ENCODE data around the gene MYL12A.

MYL12A gene

GRCh38 chr18:3251963-3252277 is 4.3 kb downstream of the MYL12A start:
- Histone ChIP-seq H3K27me3 (ENCODE audit: control insufficient read depth in 5 of 5, insufficient read depth in 4 of 5, low read length in 5 of 5) (no peaks in the 10 kb centered on the region), H3K9me3 (ENCODE audit: control insufficient read depth in 5 of 5, low read length in 5 of 5) (no peaks in the 10 kb centered on the region), H3K9ac (ENCODE audit: low read length in 5 of 5) (no peak overlapping the region), H3K27ac (ENCODE audit: low read depth, low read length) (peak overlapping the region; percentile 99), H3K36me3 (ENCODE audit: control insufficient read depth in 5 of 5, insufficient read depth in 5 of 5, low read length in 5 of 5) (peaks cover 31 to 40% (median 38%) of the 10 kb centered on the region in 5 donors), H3K4me1 (ENCODE audit: control insufficient read depth in 5 of 5, insufficient read depth in 5 of 5, low read length in 5 of 5) (peaks cover 4 to 52% (median 42%) of the 10 kb centered on the region in 5 donors), H3K4me3 (ENCODE audit: low read depth in 1 of 5, low read length in 5 of 5) (no peak overlapping the region)

DNA sequence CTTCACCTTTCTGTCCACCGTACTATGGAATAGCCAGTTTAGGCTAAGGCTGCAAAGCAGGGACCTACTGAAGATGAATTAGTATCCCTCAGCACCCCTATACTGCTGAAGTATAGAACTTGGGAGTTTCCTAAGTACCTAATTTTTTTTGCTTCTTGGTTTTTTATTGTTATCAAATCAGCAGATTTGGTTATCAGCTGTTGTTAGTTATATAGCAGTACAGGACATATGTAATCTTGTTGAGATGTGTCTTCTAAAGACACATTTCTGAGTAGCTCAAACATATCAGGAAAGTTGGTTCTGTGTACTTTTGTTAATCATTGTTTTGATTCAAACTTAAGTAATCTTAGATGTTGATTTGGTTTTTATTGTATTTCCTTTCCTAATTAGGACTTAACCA is 5.2 kb downstream of the MYL12A start:
- Histone ChIP-seq H3K9ac (ENCODE audit: low read length in 5 of 5) (peak overlapping the region in 1 of 5 donors; percentile 20), H3K27ac (ENCODE audit: low read depth, low read length) (peak overlapping the region; percentile 99), H3K9me3 (ENCODE audit: control insufficient read depth in 5 of 5, low read length in 5 of 5) (no peaks in the 10 kb centered on the region), H3K36me3 (ENCODE audit: control insufficient read depth in 5 of 5, insufficient read depth in 5 of 5, low read length in 5 of 5) (peaks cover 39 to 49% (median 47%) of the 10 kb centered on the region in 5 donors), H3K27me3 (ENCODE audit: control insufficient read depth in 5 of 5, insufficient read depth in 4 of 5, low read length in 5 of 5) (no peaks in the 10 kb centered on the region), H3K4me3 (ENCODE audit: low read depth in 1 of 5, low read length in 5 of 5) (no peak overlapping the region), H3K4me1 (ENCODE audit: control insufficient read depth in 5 of 5, insufficient read depth in 5 of 5, low read length in 5 of 5) (peaks cover 4 to 52% (median 45%) of the 10 kb centered on the region in 5 donors)

GRCh38 chr18:3254725-3255124 is 7.1 kb downstream of the MYL12A start:
- no peak overlapping the region for H3K4me3 ChIP-seq (ENCODE audit: low read depth in 1 of 5, low read length in 5 of 5)
- peaks cover 39 to 59% (median 55%) of the 10 kb centered on the region in 5 donors for H3K36me3 ChIP-seq (ENCODE audit: control insufficient read depth in 5 of 5, insufficient read depth in 5 of 5, low read length in 5 of 5)
- H3K9me3 ChIP-seq (ENCODE audit: control insufficient read depth in 5 of 5, low read length in 5 of 5): no peaks in the 10 kb centered on the region
- H3K4me1 ChIP-seq (ENCODE audit: control insufficient read depth in 5 of 5, insufficient read depth in 5 of 5, low read length in 5 of 5): peaks cover 4 to 45% (median 35%) of the 10 kb centered on the region in 5 donors
- no peak overlapping the region for H3K9ac ChIP-seq (ENCODE audit: low read length in 5 of 5)
- no peak overlapping the region for H3K27ac ChIP-seq (ENCODE audit: low read depth, low read length)
- H3K27me3 ChIP-seq (ENCODE audit: control insufficient read depth in 5 of 5, insufficient read depth in 4 of 5, low read length in 5 of 5): no peaks in the 10 kb centered on the region

DNA sequence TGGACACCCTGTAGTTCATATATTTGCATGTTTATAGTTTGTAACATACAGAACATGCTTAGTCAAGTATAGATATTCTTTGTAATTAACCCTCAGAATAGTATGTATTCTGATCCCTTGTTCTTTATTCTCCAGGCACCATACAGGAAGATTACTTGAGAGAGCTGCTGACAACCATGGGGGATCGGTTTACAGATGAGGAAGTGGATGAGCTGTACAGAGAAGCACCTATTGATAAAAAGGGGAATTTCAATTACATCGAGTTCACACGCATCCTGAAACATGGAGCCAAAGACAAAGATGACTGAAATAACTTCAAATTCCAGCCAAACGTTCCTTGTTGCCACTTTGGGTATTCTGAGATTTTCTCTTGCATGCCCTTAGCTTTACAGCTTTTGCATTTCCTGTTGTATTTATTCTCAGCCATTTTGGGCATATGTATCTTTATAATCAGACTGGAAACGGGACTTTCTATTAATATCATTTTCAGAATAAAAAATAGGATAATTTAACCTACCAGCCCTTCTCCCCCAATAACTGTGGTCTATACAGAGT is 8.1 kb downstream of the MYL12A start:
- no peak overlapping the region for H3K9ac ChIP-seq (ENCODE audit: low read length in 5 of 5)
- H3K9me3 ChIP-seq (ENCODE audit: control insufficient read depth in 5 of 5, low read length in 5 of 5): no peaks in the 10 kb centered on the region
- peaks cover under 1 to 40% (median 31%) of the 10 kb centered on the region in 5 donors for H3K4me1 ChIP-seq (ENCODE audit: control insufficient read depth in 5 of 5, insufficient read depth in 5 of 5, low read length in 5 of 5)
- H3K27ac ChIP-seq (ENCODE audit: low read depth, low read length): no peak overlapping the region
- H3K36me3 ChIP-seq (ENCODE audit: control insufficient read depth in 5 of 5, insufficient read depth in 5 of 5, low read length in 5 of 5): peaks cover 39 to 59% (median 55%) of the 10 kb centered on the region in 5 donors
- H3K27me3 ChIP-seq (ENCODE audit: control insufficient read depth in 5 of 5, insufficient read depth in 4 of 5, low read length in 5 of 5): no peaks in the 10 kb centered on the region
- H3K4me3 ChIP-seq (ENCODE audit: low read depth in 1 of 5, low read length in 5 of 5): no peak overlapping the region

DNA sequence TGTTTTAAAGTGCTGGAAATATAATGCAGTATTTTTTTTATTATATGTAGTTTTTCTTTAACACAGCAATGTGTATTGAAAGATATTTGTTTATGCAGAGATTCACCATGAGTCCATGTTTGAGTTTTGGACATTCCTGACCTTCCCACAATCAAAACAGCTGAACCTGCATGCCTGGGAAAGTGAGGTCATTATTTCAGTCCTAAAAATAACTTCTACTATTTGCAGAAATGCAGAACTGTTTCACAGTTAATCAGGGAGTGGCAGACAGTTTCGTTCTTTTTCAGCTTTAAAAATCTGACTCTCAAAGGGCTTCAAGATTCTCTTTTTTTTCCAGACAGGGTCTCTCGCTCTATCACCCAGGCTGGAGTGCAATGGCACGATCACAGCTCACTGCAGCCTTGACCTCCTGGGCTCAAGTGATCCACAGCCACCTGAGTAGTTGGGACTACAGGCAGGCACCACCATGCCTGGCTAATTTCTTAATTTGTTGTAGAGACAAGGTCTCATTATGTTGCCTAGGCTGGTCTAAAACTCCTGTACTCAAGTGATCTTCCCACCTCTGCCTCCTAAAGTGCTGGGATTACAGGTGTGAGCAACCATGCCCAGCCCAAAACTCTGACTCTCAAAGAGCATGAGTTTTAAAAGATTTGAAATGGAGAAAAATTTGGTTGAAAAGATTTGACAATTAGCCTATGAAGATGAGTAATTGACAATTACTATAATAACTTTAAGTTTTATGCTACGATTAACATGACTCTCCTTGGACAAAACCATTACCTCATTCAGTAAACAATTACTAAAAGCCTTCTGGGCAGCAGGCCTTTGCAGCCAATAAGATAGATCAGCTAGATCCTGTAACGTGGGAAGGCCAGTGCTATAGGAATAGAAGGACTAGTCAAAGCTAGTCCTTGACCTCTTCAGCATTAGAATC is 9.4 kb downstream of the MYL12A start:
- Histone ChIP-seq H3K9ac (ENCODE audit: low read length in 5 of 5) (no peak overlapping the region), H3K4me3 (ENCODE audit: low read depth in 1 of 5, low read length in 5 of 5) (no peak overlapping the region), H3K27me3 (ENCODE audit: control insufficient read depth in 5 of 5, insufficient read depth in 4 of 5, low read length in 5 of 5) (no peaks in the 10 kb centered on the region), H3K27ac (ENCODE audit: low read depth, low read length) (no peak overlapping the region), H3K9me3 (ENCODE audit: control insufficient read depth in 5 of 5, low read length in 5 of 5) (no peaks in the 10 kb centered on the region), H3K36me3 (ENCODE audit: control insufficient read depth in 5 of 5, insufficient read depth in 5 of 5, low read length in 5 of 5) (peaks cover 39 to 59% (median 55%) of the 10 kb centered on the region in 5 donors), H3K4me1 (ENCODE audit: control insufficient read depth in 5 of 5, insufficient read depth in 5 of 5, low read length in 5 of 5) (peaks cover 0 to 34% (median 24%) of the 10 kb centered on the region in 5 donors)

- Histone ChIP-seq H3K9me3 (ENCODE audit: control insufficient read depth in 5 of 5, low read length in 5 of 5) (no peaks in the 10 kb centered on the region), H3K4me3 (ENCODE audit: low read depth in 1 of 5, low read length in 5 of 5) (no peak overlapping the region), H3K27ac (ENCODE audit: low read depth, low read length) (no peak overlapping the region), H3K36me3 (ENCODE audit: control insufficient read depth in 5 of 5, insufficient read depth in 5 of 5, low read length in 5 of 5) (peaks cover 39 to 59% (median 55%) of the 10 kb centered on the region in 5 donors), H3K27me3 (ENCODE audit: control insufficient read depth in 5 of 5, insufficient read depth in 4 of 5, low read length in 5 of 5) (no peaks in the 10 kb centered on the region), H3K4me1 (ENCODE audit: control insufficient read depth in 5 of 5, insufficient read depth in 5 of 5, low read length in 5 of 5) (peaks cover 0 to 31% (median 21%) of the 10 kb centered on the region in 5 donors), H3K9ac (ENCODE audit: low read length in 5 of 5) (no peak overlapping the region)
Measured at GRCh38 chr18:3257627-3258120, 10.1 kb downstream of the MYL12A start.

- Histone ChIP-seq H3K36me3 (ENCODE audit: control insufficient read depth in 5 of 5, insufficient read depth in 5 of 5, low read length in 5 of 5) (peaks cover 16 to 29% (median 25%) of the 10 kb centered on the region in 5 donors), H3K9ac (ENCODE audit: low read length in 5 of 5) (peak overlapping the region; percentile 88 to 96 (median 95)), H3K4me3 (ENCODE audit: low read depth in 1 of 5, low read length in 5 of 5) (peak overlapping the region; percentile 73 to 99 (median 95)), H3K4me1 (ENCODE audit: control insufficient read depth in 5 of 5, insufficient read depth in 5 of 5, low read length in 5 of 5) (peaks cover 0 to 54% (median 50%) of the 10 kb centered on the region in 5 donors), H3K27ac (ENCODE audit: low read depth, low read length) (peak overlapping the region; percentile 98), H3K9me3 (ENCODE audit: control insufficient read depth in 5 of 5, low read length in 5 of 5) (no peaks in the 10 kb centered on the region), H3K27me3 (ENCODE audit: control insufficient read depth in 5 of 5, insufficient read depth in 4 of 5, low read length in 5 of 5) (no peaks in the 10 kb centered on the region)
Measured at GRCh38 chr18:3260995-3261372, 13.4 kb downstream of the MYL12A start.

DNA sequence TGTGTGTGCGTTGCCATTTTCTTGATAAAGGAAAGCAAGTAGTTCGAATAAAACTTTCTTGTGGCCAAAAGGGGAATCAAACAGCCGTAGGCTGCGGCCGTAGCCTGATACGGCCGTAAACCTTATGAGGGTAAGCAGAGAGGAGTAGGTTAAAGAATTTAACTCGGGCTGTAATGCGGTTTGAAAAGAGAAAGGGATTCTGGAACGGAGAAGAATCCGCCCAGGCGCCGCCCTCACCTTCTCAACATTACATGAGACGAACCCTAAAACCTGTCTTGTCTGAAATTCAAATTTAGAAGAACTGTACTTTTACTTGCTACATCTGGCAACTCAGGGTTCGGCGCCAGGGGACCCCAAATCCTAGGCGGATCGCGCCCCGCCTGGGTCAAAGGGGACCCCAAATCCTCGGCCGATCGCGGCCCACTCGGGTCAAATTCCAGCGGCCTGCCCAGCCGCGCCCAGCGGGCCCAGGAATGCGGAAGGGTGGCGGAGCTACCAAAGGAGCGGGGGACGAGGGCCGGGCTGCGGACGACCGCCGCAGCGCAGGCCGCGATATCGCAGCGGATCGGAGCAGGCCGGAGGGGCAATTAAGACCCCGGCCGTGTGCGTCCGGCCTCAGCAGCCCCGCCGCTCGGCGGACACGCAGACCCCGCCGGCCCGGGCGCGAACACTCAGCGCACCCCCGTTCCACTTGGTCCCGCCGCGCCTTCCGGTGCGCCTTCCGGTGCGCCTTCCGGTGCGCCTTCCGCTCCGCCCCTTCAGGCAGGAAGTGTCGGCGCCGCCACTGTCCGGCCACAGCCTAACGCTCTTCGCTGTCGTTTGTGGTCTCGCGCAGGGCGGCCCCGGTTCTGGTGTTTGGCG is 14.0 kb downstream of the MYL12A start, which contains the start of gene MYL12B:
TSS of gene MYL12B (plus strand) at position 761 of the 861 bp plus-strand sequence. CDS start 10,766 bp downstream, outside the sequence.
- Histone ChIP-seq H3K27ac (ENCODE audit: low read depth, low read length) (peak within 1 kb of the TSS; percentile 98), H3K36me3 (ENCODE audit: control insufficient read depth in 5 of 5, insufficient read depth in 5 of 5, low read length in 5 of 5) (peaks cover 10 to 23% (median 20%) of the 10 kb centered on the region in 5 donors), H3K9ac (ENCODE audit: low read length in 5 of 5) (peak within 1 kb of the TSS; percentile 88 to 96 (median 95)), H3K27me3 (ENCODE audit: control insufficient read depth in 5 of 5, insufficient read depth in 4 of 5, low read length in 5 of 5) (no peaks in the 10 kb centered on the region), H3K9me3 (ENCODE audit: control insufficient read depth in 5 of 5, low read length in 5 of 5) (no peaks in the 10 kb centered on the region), H3K4me3 (ENCODE audit: low read depth in 1 of 5, low read length in 5 of 5) (peak within 1 kb of the TSS; percentile 73 to 99 (median 96)), H3K4me1 (ENCODE audit: control insufficient read depth in 5 of 5, insufficient read depth in 5 of 5, low read length in 5 of 5) (peaks cover 0 to 58% (median 56%) of the 10 kb centered on the region in 5 donors)

- Histone ChIP-seq H3K9me3 (ENCODE audit: control insufficient read depth in 5 of 5, low read length in 5 of 5) (no peaks in the 10 kb centered on the region), H3K9ac (ENCODE audit: low read length in 5 of 5) (peak overlapping the region; percentile 8 to 96 (median 95)), H3K4me1 (ENCODE audit: control insufficient read depth in 5 of 5, insufficient read depth in 5 of 5, low read length in 5 of 5) (peaks cover 0 to 61% (median 59%) of the 10 kb centered on the region in 5 donors), H3K36me3 (ENCODE audit: control insufficient read depth in 5 of 5, insufficient read depth in 5 of 5, low read length in 5 of 5) (peaks cover 4 to 15% (median 11%) of the 10 kb centered on the region in 5 donors), H3K27me3 (ENCODE audit: control insufficient read depth in 5 of 5, insufficient read depth in 4 of 5, low read length in 5 of 5) (no peaks in the 10 kb centered on the region), H3K4me3 (ENCODE audit: low read depth in 1 of 5, low read length in 5 of 5) (peak overlapping the region; percentile 73 to 99 (median 96)), H3K27ac (ENCODE audit: low read depth, low read length) (peak overlapping the region; percentile 98)
Measured at GRCh38 chr18:3262234-3263131, 14.9 kb downstream of the MYL12A start.

Measured in subcutaneous abdominal adipose tissue (tissue), 5 donors.